WTC11 (cell line): ENCODE data around the gene ADGRF1.

ENCODE experiments used
- TF ChIP-seq, protein P1 (sequence below): fragments of 200-600 bp; IDR thresholded peaks from 2 replicates; pipeline ENCODE4 v1.8.0; 2022; ENCODE audit warnings: antibody characterized with exemption
- TF ChIP-seq, protein P2 (sequence below): sonication (generic); formaldehyde crosslinking; IDR thresholded peaks from 2 replicates; pipeline ENCODE4 v1.8.1; 2023; ENCODE audit warnings: mild to moderate bottlenecking, moderate library complexity, missing genetic modification reagents
- TF ChIP-seq, protein P3 (sequence below): sonication (generic); formaldehyde crosslinking; IDR thresholded peaks from 2 replicates; pipeline ENCODE4 v1.8.0; 2022; ENCODE audit warnings: mild to moderate bottlenecking, missing genetic modification reagents
- TF ChIP-seq, protein P4 (sequence below): sonication (generic); formaldehyde crosslinking; IDR thresholded peaks from 2 replicates; pipeline ENCODE4 v1.8.0; 2022; ENCODE audit warnings: mild to moderate bottlenecking, missing genetic modification reagents
- TF ChIP-seq, protein P5 (sequence below): fragments of 250-450 bp; sonication (Bioruptor Pico); IDR thresholded peaks from 2 replicates; pipeline ENCODE4 v1.9.0; 2021; ENCODE audit warnings: mild to moderate bottlenecking

DNA sequence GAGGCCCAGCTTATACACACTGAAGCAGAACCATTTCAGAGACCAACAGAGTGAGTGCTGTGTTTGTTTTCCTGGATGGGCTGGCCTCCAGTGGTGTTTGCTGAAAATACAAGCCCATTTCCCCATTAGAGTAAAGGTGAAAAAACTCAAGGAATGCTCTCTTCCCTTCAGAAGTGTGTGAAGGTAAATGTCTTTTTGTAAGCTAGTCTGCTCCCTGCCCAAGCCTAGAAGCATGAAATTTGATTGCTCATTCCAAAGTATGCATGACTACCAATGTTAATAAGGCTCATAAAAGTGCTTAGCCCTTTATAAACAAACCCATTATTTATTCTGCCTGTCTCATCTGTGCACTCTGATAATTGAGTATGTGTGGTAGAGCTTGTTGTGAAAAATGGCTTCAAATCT, 59.1 kb downstream of the ADGRF1 start:
- TF ChIP-seq, protein P1, sequence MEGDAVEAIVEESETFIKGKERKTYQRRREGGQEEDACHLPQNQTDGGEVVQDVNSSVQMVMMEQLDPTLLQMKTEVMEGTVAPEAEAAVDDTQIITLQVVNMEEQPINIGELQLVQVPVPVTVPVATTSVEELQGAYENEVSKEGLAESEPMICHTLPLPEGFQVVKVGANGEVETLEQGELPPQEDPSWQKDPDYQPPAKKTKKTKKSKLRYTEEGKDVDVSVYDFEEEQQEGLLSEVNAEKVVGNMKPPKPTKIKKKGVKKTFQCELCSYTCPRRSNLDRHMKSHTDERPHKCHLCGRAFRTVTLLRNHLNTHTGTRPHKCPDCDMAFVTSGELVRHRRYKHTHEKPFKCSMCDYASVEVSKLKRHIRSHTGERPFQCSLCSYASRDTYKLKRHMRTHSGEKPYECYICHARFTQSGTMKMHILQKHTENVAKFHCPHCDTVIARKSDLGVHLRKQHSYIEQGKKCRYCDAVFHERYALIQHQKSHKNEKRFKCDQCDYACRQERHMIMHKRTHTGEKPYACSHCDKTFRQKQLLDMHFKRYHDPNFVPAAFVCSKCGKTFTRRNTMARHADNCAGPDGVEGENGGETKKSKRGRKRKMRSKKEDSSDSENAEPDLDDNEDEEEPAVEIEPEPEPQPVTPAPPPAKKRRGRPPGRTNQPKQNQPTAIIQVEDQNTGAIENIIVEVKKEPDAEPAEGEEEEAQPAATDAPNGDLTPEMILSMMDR = no peak
- TF ChIP-seq, protein P2, sequence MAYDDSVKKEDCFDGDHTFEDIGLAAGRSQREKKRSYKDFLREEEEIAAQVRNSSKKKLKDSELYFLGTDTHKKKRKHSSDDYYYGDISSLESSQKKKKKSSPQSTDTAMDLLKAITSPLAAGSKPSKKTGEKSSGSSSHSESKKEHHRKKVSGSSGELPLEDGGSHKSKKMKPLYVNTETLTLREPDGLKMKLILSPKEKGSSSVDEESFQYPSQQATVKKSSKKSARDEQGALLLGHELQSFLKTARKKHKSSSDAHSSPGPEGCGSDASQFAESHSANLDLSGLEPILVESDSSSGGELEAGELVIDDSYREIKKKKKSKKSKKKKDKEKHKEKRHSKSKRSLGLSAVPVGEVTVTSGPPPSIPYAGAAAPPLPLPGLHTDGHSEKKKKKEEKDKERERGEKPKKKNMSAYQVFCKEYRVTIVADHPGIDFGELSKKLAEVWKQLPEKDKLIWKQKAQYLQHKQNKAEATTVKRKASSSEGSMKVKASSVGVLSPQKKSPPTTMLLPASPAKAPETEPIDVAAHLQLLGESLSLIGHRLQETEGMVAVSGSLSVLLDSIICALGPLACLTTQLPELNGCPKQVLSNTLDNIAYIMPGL (CRISPR knock-in tag) = no peak
- TF ChIP-seq, protein P3, sequence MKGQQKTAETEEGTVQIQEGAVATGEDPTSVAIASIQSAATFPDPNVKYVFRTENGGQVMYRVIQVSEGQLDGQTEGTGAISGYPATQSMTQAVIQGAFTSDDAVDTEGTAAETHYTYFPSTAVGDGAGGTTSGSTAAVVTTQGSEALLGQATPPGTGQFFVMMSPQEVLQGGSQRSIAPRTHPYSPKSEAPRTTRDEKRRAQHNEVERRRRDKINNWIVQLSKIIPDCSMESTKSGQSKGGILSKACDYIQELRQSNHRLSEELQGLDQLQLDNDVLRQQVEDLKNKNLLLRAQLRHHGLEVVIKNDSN (CRISPR knock-in tag) = no peak
- TF ChIP-seq, protein P4, sequence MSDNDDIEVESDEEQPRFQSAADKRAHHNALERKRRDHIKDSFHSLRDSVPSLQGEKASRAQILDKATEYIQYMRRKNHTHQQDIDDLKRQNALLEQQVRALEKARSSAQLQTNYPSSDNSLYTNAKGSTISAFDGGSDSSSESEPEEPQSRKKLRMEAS (CRISPR knock-in tag) = no peak
- TF ChIP-seq, protein P5, sequence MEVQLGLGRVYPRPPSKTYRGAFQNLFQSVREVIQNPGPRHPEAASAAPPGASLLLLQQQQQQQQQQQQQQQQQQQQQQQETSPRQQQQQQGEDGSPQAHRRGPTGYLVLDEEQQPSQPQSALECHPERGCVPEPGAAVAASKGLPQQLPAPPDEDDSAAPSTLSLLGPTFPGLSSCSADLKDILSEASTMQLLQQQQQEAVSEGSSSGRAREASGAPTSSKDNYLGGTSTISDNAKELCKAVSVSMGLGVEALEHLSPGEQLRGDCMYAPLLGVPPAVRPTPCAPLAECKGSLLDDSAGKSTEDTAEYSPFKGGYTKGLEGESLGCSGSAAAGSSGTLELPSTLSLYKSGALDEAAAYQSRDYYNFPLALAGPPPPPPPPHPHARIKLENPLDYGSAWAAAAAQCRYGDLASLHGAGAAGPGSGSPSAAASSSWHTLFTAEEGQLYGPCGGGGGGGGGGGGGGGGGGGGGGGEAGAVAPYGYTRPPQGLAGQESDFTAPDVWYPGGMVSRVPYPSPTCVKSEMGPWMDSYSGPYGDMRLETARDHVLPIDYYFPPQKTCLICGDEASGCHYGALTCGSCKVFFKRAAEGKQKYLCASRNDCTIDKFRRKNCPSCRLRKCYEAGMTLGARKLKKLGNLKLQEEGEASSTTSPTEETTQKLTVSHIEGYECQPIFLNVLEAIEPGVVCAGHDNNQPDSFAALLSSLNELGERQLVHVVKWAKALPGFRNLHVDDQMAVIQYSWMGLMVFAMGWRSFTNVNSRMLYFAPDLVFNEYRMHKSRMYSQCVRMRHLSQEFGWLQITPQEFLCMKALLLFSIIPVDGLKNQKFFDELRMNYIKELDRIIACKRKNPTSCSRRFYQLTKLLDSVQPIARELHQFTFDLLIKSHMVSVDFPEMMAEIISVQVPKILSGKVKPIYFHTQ (CRISPR knock-in tag) = no peak
